Subcutaneous adipose tissue (tissue), 4 donors: Measurements from ENCODE around the gene SEMA7A. TPM values are rescaled to one million over a fixed set of nuclear protein-coding genes. Genes with fewer than 3 reads are reported as not detected.

Experiments
- CTCF ChIP-seq: fragments of 450-650 bp; IDR thresholded peaks from one replicate; pipeline ENCODE4 v1.5.1; 2016; ENCODE audit warnings: low read depth, mild to moderate bottlenecking, control low read depth, antibody characterized with exemption, moderate library complexity
- total RNA-seq, 4 donors: library from RNA; depleted of rRNA; stranded (reverse); fragments of >200 nt; gene quantifications; one replicate each; pipeline ENCODE4 v1.1.0, GENCODE V29; 2016

The SEMA7A gene
- total RNA-seq, 4 donors from 2014 or later: 0.38 to 2.4 (median 0.74) TPM

- TF ChIP-seq CTCF: no peak
Measured at GRCh38 chr15:74421302-74422245, 12.2 kb downstream of the SEMA7A start.

- no peak for TF ChIP-seq CTCF
Measured at GRCh38 chr15:74420193-74420905, 13.4 kb downstream of the SEMA7A start.

DNA sequence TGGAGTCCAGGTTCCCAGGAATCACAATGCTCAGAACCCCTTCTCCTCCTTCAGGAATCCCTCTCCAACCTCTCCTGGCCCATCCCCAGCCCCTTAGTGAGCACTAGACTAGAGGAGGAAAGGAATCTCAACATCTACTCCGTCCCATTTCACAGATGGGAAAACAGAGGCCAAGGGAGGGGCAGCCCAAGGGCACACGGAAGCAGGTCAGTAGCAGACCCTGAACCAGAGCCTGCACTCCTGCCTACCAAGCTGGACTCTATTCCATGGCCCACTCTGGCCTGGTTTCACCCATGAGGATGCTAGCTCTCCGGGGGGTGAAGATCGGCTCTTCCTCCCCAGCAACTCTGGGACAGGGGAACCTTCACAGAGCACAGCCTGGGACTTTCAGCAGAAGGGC, 14.3 kb downstream of the SEMA7A start:
- TF ChIP-seq CTCF: no peak

GRCh38 chr15:74418575-74419338, 15.0 kb downstream of the SEMA7A start:
- TF ChIP-seq CTCF: no peak

GRCh38 chr15:74417670-74418069, 16.1 kb downstream of the SEMA7A start:
- no peak for TF ChIP-seq CTCF

GRCh38 chr15:74417225-74417624, 16.5 kb downstream of the SEMA7A start:
- no peak for TF ChIP-seq CTCF
